Stimulated activated CD8-positive, alpha-beta memory T cell treated with anti-CD3 and anti-CD28 coated beads, Interleukin-12 subunit alpha, Interleukin-12 subunit beta, amount 100 ng/mL, for 4 hours (primary cell): ENCODE data around the gene ARL5A.
A peak's percentile ranks its signal among the peaks of the same experiment; 100 is the strongest.
"Not testable (repeated sequence)": the region's sequence is repeated elsewhere in the genome, so short reads cannot be mapped to it uniquely, and the experiment has no call there.

Experiments used
- DNase-seq: peaks from one replicate; pipeline ENCODE4 v3.0.0-alpha.2; 2020; ENCODE audit warnings: low read depth

Gene ARL5A

GRCh38 chr2:151828143-151828889, at the start of gene ARL5A:
Gene ARL5A (minus strand): TSS chr2:151828421. CDS start chr2:151828176, 245 bp downstream.
- peak; percentile 94 for DNase-seq

- not testable (repeated sequence) for DNase-seq
Observed at GRCh38 chr2:151875631-151876030, 47.4 kb upstream of the ARL5A start.

GRCh38 chr2:151872463-151872862, 44.2 kb upstream of the ARL5A start:
- DNase-seq = no peak

- DNase-seq = no peak
Observed at GRCh38 chr2:151869291-151869690, 41.1 kb upstream of the ARL5A start.

- DNase-seq = no peak
Observed at GRCh38 chr2:151862700-151863099, 34.5 kb upstream of the ARL5A start.

- no peak for DNase-seq
Observed at GRCh38 chr2:151861174-151861573, 33.0 kb upstream of the ARL5A start.

- no peak for DNase-seq
Observed at GRCh38 chr2:151860613-151861146, 32.5 kb upstream of the ARL5A start.

- no peak for DNase-seq
Observed at GRCh38 chr2:151860210-151860609, 32.0 kb upstream of the ARL5A start.

- DNase-seq = no peak
Observed at GRCh38 chr2:151857650-151858049, 29.4 kb upstream of the ARL5A start.

- DNase-seq = no peak
Observed at GRCh38 chr2:151855111-151855510, 26.9 kb upstream of the ARL5A start.

GRCh38 chr2:151853070-151853758, 25.0 kb upstream of the ARL5A start:
- no peak for DNase-seq

- no peak for DNase-seq
Observed at GRCh38 chr2:151852260-151853069, 24.2 kb upstream of the ARL5A start.

GRCh38 chr2:151851761-151852160, 23.5 kb upstream of the ARL5A start:
- no peak for DNase-seq

GRCh38 chr2:151849413-151850010, 21.3 kb upstream of the ARL5A start:
- DNase-seq = no peak

- DNase-seq = no peak
Observed at GRCh38 chr2:151845884-151846283, 17.7 kb upstream of the ARL5A start.

GRCh38 chr2:151845481-151845880, 17.3 kb upstream of the ARL5A start:
- no peak for DNase-seq

GRCh38 chr2:151844211-151844896, 16.1 kb upstream of the ARL5A start:
- DNase-seq = no peak

GRCh38 chr2:151843691-151844061, 15.5 kb upstream of the ARL5A start:
- no peak for DNase-seq

- DNase-seq = no peak
Observed at GRCh38 chr2:151842830-151843690, 14.8 kb upstream of the ARL5A start.

GRCh38 chr2:151841047-151841424, 12.8 kb upstream of the ARL5A start:
- no peak for DNase-seq
